Neutrophil (primary cell): Measurements from ENCODE around the gene LPGAT1.

ENCODE experiments used
- H3K27ac ChIP-seq: fragments of 200-600 bp; sonication (generic); 2 replicates; pipeline ENCODE4 v1.5.1; 2016; ENCODE audit warnings: mild to moderate bottlenecking, moderate library complexity
- H3K27me3 ChIP-seq: fragments of 200-600 bp; sonication (generic); 2 replicates; pipeline ENCODE4 v1.6.0; 2016; ENCODE audit warnings: mild to moderate bottlenecking
- H3K36me3 ChIP-seq: fragments of 200-600 bp; sonication (generic); 2 replicates; pipeline ENCODE4 v1.5.1; 2017
- H3K4me1 ChIP-seq, 2 experiments: fragments of 200-600 bp in 1 of 2; sonication (generic) in 1 of 2; 1 replicate in 1 of 2; 2 replicates in 1 of 2; pipeline versions ENCODE4 v1.5.1 to v1.6.1; 2013 to 2016; ENCODE audit warnings: low read depth in 1 of 2, low read length in 1 of 2, mild to moderate bottlenecking in 1 of 2, moderate library complexity in 1 of 2; ENCODE audit not compliant: control insufficient read depth in 1 of 2, insufficient read depth in 1 of 2
- H3K4me3 ChIP-seq, 2 experiments: fragments of 200-600 bp in 1 of 2; sonication (generic) in 1 of 2; 1 replicate in 1 of 2; 2 replicates in 1 of 2; pipeline ENCODE4 v1.5.1; 2013 to 2016; ENCODE audit warnings: low read depth in 1 of 2, low read length in 1 of 2, mild to moderate bottlenecking in 1 of 2, moderate library complexity in 1 of 2
- H3K9me3 ChIP-seq: fragments of 200-600 bp; sonication (generic); 2 replicates; pipeline ENCODE4 v1.5.1; 2016
- TF ChIP-seq, protein P1 (sequence below): fragments of 200-600 bp; sonication (generic); IDR thresholded peaks from 2 replicates; pipeline ENCODE4 v1.5.1; 2016; ENCODE audit warnings: antibody characterized with exemption

LPGAT1 gene

DNA sequence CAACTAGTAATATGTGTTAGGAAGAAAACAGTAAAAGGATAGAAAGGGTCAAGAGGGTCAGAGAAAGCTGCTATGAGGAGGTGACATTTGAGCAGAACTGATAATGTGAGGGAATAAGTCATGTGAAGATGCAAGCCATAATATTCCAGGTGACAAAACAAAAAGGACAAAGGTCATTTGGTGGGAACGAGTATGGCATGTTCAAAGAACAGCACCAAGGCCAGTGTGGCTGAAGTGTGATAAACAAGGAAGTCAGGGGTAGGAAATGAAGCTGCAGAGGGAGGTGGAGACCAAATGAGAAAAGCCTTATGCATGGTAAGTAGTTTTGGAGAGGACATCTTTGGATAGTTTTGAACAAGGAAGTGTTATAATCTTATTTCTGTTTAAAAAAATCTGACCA is 46.7 kb downstream of the LPGAT1 start:
- H3K4me3 ChIP-seq, result no peak overlapping the region
- no peaks in the 10 kb centered on the region for H3K9me3 ChIP-seq
- H3K4me1 ChIP-seq, result no peaks in the 10 kb centered on the region
- H3K36me3 ChIP-seq, result peaks cover 91% of the 10 kb centered on the region
- TF ChIP-seq, protein P1, sequence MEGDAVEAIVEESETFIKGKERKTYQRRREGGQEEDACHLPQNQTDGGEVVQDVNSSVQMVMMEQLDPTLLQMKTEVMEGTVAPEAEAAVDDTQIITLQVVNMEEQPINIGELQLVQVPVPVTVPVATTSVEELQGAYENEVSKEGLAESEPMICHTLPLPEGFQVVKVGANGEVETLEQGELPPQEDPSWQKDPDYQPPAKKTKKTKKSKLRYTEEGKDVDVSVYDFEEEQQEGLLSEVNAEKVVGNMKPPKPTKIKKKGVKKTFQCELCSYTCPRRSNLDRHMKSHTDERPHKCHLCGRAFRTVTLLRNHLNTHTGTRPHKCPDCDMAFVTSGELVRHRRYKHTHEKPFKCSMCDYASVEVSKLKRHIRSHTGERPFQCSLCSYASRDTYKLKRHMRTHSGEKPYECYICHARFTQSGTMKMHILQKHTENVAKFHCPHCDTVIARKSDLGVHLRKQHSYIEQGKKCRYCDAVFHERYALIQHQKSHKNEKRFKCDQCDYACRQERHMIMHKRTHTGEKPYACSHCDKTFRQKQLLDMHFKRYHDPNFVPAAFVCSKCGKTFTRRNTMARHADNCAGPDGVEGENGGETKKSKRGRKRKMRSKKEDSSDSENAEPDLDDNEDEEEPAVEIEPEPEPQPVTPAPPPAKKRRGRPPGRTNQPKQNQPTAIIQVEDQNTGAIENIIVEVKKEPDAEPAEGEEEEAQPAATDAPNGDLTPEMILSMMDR, result no peak
- H3K27me3 ChIP-seq, result no peaks in the 10 kb centered on the region
- peak overlapping the region; percentile 19 for H3K27ac ChIP-seq

DNA sequence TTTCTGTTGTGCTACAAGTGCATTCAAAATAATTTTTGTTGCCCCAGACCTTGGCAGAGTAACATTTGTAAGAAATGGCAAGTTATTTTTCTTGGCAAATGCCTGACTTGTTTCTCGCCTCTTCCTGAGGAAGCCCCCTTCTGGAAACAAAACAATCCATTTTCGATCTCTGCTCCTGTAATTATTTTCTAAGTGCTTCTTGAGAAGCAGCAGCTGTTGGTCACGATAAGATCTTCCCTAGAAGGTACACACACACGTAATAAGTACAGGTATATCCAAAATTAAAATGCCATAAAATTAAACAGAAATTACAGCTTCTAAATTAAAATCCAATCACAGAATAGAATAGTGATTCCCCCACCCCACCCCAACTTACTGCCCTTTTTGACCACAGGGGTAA is 47.3 kb downstream of the LPGAT1 start:
- peaks cover 91% of the 10 kb centered on the region for H3K36me3 ChIP-seq
- TF ChIP-seq, protein P1, result no peak
- H3K4me3 ChIP-seq, result no peak overlapping the region
- no peak overlapping the region for H3K27ac ChIP-seq
- H3K27me3 ChIP-seq, result no peaks in the 10 kb centered on the region
- H3K4me1 ChIP-seq, result no peaks in the 10 kb centered on the region
- no peaks in the 10 kb centered on the region for H3K9me3 ChIP-seq

DNA sequence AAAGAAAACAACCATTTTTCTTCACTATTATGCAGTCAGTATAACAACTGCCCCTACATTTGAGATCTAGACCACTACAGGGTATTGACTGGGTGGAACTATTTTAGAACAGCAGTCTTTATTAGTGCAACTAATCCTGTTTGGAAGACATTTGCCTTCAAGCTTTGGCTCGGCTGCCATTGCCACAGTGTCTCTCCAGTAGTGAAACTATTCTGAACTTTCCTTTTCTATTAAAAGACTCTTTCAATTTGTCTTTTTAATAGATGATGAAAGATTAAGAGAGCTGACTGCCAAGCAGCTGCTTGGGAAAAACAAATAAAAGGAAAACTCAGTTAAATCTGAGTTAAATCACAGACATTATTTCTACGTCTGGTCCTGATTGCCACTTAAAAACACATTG is 49.3 kb downstream of the LPGAT1 start:
- no peaks in the 10 kb centered on the region for H3K27me3 ChIP-seq
- no peak overlapping the region for H3K27ac ChIP-seq
- peaks cover 91% of the 10 kb centered on the region for H3K36me3 ChIP-seq
- TF ChIP-seq, protein P1, result no peak
- no peaks in the 10 kb centered on the region for H3K4me1 ChIP-seq
- H3K9me3 ChIP-seq, result no peaks in the 10 kb centered on the region
- no peak overlapping the region for H3K4me3 ChIP-seq

DNA sequence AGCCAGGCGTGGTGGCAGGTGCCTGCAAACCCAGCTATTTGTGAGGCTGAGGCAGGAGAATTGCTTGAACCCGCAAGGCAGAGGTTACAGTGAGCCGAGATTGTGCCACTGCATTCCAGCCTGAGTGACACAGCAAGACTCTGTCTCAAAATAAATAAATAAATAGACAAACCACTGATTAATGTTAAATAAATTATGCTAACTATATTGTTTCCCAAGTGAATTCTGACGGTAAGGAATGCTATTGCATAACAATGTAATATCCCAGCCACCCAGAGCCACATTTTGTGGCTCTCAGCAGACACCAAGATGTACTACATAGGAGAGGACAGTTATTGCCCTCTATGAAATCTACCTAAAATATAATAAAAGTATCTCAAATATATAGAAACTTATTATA is 55.4 kb downstream of the LPGAT1 start:
- H3K36me3 ChIP-seq, result peaks cover 88% of the 10 kb centered on the region
- H3K27me3 ChIP-seq, result no peaks in the 10 kb centered on the region
- no peaks in the 10 kb centered on the region for H3K9me3 ChIP-seq
- H3K4me3 ChIP-seq, result no peak overlapping the region
- no peak overlapping the region for H3K27ac ChIP-seq
- TF ChIP-seq, protein P1, result no peak
- no peaks in the 10 kb centered on the region for H3K4me1 ChIP-seq

DNA sequence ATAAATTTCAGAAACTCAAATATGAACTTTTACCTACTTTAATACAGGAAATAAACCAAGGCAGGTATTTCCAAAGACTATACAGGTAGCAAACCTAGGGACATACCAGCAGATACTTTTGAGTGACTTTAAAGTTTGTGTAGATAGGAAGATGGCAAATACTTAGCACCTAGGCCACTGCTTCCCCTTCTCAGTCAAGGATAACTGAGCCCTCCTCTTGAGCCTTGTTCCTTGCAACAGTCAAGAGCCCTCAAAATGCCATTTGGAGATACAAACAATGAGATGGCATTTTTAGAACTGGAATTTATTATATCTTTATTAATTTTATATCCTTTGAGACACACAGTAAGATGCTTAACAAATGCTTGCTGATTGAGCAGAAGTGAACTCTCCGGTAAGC is 65.9 kb downstream of the LPGAT1 start:
- H3K27me3 ChIP-seq, result no peaks in the 10 kb centered on the region
- peak overlapping the region; percentile 35 for H3K27ac ChIP-seq
- peaks cover 40% of the 10 kb centered on the region for H3K36me3 ChIP-seq
- TF ChIP-seq, protein P1, result no peak
- H3K4me1 ChIP-seq, result no peaks in the 10 kb centered on the region
- no peak overlapping the region for H3K4me3 ChIP-seq
- no peaks in the 10 kb centered on the region for H3K9me3 ChIP-seq

DNA sequence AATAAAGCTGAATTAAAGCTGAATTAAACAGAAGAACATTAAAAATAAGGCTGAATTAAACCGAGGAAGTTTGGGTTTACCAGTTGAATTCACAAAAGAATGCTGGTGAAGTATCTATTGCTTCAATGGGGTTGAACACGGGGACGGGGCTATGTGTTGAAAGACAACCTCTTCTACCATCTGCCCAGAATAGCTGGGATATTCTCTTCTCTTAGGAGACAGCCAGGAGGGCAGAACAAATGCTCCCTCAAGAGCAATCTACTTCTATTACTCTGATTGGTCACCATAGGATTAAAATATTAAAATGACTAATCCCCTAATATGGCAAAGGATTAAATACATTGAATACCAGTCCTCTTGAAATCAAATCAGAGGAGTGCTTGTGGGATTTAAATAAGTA is 68.4 kb downstream of the LPGAT1 start:
- TF ChIP-seq, protein P1, result no peak
- peaks cover 33% of the 10 kb centered on the region for H3K36me3 ChIP-seq
- no peaks in the 10 kb centered on the region for H3K27me3 ChIP-seq
- no peak overlapping the region for H3K4me3 ChIP-seq
- H3K27ac ChIP-seq, result no peak overlapping the region
- H3K9me3 ChIP-seq, result no peaks in the 10 kb centered on the region
- no peaks in the 10 kb centered on the region for H3K4me1 ChIP-seq
